MCF 10A (cell line): ENCODE data around the gene AGBL1. TPM values are rescaled to one million over a fixed set of nuclear protein-coding genes. Genes with fewer than 3 reads are reported as not detected.

ENCODE experiments used
- BruUV-seq: library from RNA; stranded (reverse); fragments of 400-500 nt; replicated peaks from 2 replicates; lab custom pipeline; 2021; lab: Mats Ljungman, UMichigan
- CTCF ChIA-PET: fragments of 300-600 bp; sonication (Branson Sonifier 250); formaldehyde crosslinking; extraction: SDS; loops from one replicate; lab custom pipeline; 2021; ENCODE audit warnings: antibody characterized with exemption, inconsistent platforms; lab: Yijun Ruan, JAX
- POLR2A ChIA-PET: fragments of 300-600, 350-650 bp; sonication (Branson Sonifier 250); formaldehyde crosslinking; extraction: SDS; loops from one replicate; lab custom pipeline; 2020; ENCODE audit warnings: antibody characterized with exemption, inconsistent platforms; lab: Yijun Ruan, JAX
- DNase-seq: peaks from one replicate; pipeline ENCODE4 v3.0.0-alpha.2; 2018; ENCODE audit not compliant: unreplicated experiment
- H3K27ac Mint-ChIP-seq: one replicate; pipeline ENCODE4 v1.8.0; 2022; ENCODE audit warnings: mild to moderate bottlenecking, low read depth, mixed read lengths; ENCODE audit not compliant: unreplicated experiment
- H3K27me3 Mint-ChIP-seq: one replicate; pipeline ENCODE4 v1.8.0; 2022; ENCODE audit warnings: mixed read lengths; ENCODE audit not compliant: insufficient read depth, unreplicated experiment
- H3K36me3 Mint-ChIP-seq: one replicate; pipeline ENCODE4 v1.8.0; 2022; ENCODE audit warnings: mild to moderate bottlenecking, moderate library complexity, mixed read lengths; ENCODE audit not compliant: insufficient read depth, unreplicated experiment
- H3K4me1 Mint-ChIP-seq: one replicate; pipeline ENCODE4 v1.8.0; 2022; ENCODE audit warnings: mixed read lengths; ENCODE audit not compliant: insufficient read depth, unreplicated experiment
- H3K4me3 Mint-ChIP-seq: one replicate; pipeline ENCODE4 v1.8.0; 2022; ENCODE audit warnings: mild to moderate bottlenecking, moderate library complexity, mixed read lengths; ENCODE audit not compliant: unreplicated experiment
- H3K9me3 Mint-ChIP-seq: one replicate; pipeline ENCODE4 v1.8.0; 2022; ENCODE audit warnings: mixed read lengths; ENCODE audit not compliant: unreplicated experiment
- intact Hi-C: fragments of 100-400 bp; cut with micrococcal nuclease; formaldehyde crosslinking; loops from 2 replicates; pipeline ENCODE4 v1.14.1; 2022
- total RNA-seq: library from RNA; stranded (reverse); gene quantifications from 2 replicates; pipeline ENCODE4 v1.2.3, GENCODE V29; 2022
- TF ChIP-seq, protein P1 (sequence below): fragments of 200-600 bp; IDR thresholded peaks from one replicate; pipeline ENCODE4 v1.8.0; 2022; ENCODE audit warnings: antibody characterized with exemption, mild to moderate bottlenecking; ENCODE audit not compliant: unreplicated experiment

Gene AGBL1
- total RNA-seq, 1 experiment from 2014 or later = not detected

DNA sequence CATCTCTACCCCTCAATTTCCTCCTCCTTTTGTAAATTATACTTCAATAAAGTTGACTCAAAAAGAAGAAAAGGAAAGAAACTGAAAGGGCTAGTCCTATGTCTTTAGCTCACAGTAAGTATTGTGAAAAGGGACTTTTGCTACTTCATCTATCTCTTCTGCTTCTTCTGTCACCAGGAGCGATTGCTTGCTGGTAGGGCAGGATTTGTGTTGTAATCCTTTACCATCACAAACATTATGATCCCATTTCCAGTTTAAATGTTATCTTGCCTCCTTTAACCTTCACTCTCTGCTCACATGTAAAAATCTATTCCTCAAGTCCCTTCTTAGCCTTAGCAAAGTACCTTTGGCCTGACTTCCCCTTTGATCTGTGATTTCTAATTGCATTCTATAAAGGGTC, 537.1 kb downstream of the AGBL1 start:
- intact Hi-C loops = no loop called here
- CTCF ChIA-PET = interaction anchor here (1.2 kb wide), 1 partner anchor 386 kb away, joined by 3 read pairs; no protein-coding TSS in a partner anchor
- TF ChIP-seq, protein P1, sequence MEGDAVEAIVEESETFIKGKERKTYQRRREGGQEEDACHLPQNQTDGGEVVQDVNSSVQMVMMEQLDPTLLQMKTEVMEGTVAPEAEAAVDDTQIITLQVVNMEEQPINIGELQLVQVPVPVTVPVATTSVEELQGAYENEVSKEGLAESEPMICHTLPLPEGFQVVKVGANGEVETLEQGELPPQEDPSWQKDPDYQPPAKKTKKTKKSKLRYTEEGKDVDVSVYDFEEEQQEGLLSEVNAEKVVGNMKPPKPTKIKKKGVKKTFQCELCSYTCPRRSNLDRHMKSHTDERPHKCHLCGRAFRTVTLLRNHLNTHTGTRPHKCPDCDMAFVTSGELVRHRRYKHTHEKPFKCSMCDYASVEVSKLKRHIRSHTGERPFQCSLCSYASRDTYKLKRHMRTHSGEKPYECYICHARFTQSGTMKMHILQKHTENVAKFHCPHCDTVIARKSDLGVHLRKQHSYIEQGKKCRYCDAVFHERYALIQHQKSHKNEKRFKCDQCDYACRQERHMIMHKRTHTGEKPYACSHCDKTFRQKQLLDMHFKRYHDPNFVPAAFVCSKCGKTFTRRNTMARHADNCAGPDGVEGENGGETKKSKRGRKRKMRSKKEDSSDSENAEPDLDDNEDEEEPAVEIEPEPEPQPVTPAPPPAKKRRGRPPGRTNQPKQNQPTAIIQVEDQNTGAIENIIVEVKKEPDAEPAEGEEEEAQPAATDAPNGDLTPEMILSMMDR = no peak
- no TSS peak for BruUV-seq
- peaks cover 10% of the 10 kb centered on the region for H3K4me1 Mint-ChIP-seq
- no peaks in the 10 kb centered on the region for H3K9me3 Mint-ChIP-seq
- no peak overlapping the region for H3K4me3 Mint-ChIP-seq
- no peak for DNase-seq
- POLR2A ChIA-PET = no interaction called here
- H3K27me3 Mint-ChIP-seq = no peaks in the 10 kb centered on the region
- H3K27ac Mint-ChIP-seq = no peak overlapping the region
- H3K36me3 Mint-ChIP-seq = no peaks in the 10 kb centered on the region

DNA sequence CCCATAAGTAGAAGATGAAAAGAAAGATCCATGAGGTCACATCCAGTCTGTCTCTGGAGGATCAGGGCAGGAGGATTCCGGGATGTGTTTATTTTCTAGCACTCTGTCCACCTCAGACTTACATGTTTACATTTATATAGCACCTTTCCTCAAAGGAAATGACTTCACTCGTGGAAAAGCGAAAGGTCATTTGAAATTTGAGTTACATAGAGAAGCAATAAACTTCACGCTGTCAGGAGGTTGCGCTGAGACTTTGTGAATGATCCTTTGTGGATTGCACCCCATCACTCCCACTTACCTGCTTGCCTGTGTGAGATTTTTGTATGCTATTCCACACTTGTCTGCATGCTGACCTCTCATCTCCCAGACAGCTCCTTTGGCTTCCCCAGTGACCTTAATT, 540.5 kb downstream of the AGBL1 start:
- DNase-seq = no peak
- H3K36me3 Mint-ChIP-seq = no peaks in the 10 kb centered on the region
- ChIA-PET CTCF (interaction anchor here (0.6 to 1.4 kb wide), 3 partner anchors 123 to 394 kb away, joined by 3 to 4 read pairs (median 3); no protein-coding TSS in a partner anchor), POLR2A (no interaction called here)
- intact Hi-C loops = loop anchor here (5.0 to 10.0 kb wide), 3 partner anchors 255 to 1835 kb away; no protein-coding TSS in a partner anchor
- peaks cover 26% of the 10 kb centered on the region for H3K4me1 Mint-ChIP-seq
- H3K27me3 Mint-ChIP-seq = no peaks in the 10 kb centered on the region
- no peak overlapping the region for H3K4me3 Mint-ChIP-seq
- no TSS peak for BruUV-seq
- TF ChIP-seq, protein P1 = no peak
- H3K9me3 Mint-ChIP-seq = no peaks in the 10 kb centered on the region
- H3K27ac Mint-ChIP-seq = no peak overlapping the region

- Mint-ChIP-seq H3K4me3 (no peak overlapping the region), H3K4me1 (peaks cover 26% of the 10 kb centered on the region), H3K27me3 (no peaks in the 10 kb centered on the region), H3K36me3 (no peaks in the 10 kb centered on the region), H3K9me3 (no peaks in the 10 kb centered on the region), H3K27ac (no peak overlapping the region)
- ChIA-PET CTCF (interaction anchor here (0.6 to 1.4 kb wide), 5 partner anchors 122 to 394 kb away, joined by 3 to 5 read pairs (median 3); no protein-coding TSS in a partner anchor), POLR2A (no interaction called here)
- BruUV-seq = no TSS peak
- DNase-seq = no peak
- intact Hi-C loops = loop anchor here (5.0 to 10.0 kb wide), 3 partner anchors 254 to 1834 kb away; no protein-coding TSS in a partner anchor
- TF ChIP-seq, protein P1 = no peak
Observed at GRCh38 chr15:86620641-86621349, 541.1 kb downstream of the AGBL1 start.

- TF ChIP-seq, protein P1 = no peak
- Mint-ChIP-seq H3K4me3 (no peak overlapping the region), H3K27me3 (no peaks in the 10 kb centered on the region), H3K4me1 (peaks cover 20% of the 10 kb centered on the region), H3K9me3 (no peaks in the 10 kb centered on the region), H3K36me3 (no peaks in the 10 kb centered on the region), H3K27ac (no peak overlapping the region)
- intact Hi-C loops = loop anchor here (5.0 to 10.0 kb wide), 3 partner anchors 252 to 1832 kb away; no protein-coding TSS in a partner anchor
- ChIA-PET POLR2A (no interaction called here), CTCF (interaction anchor here (0.6 to 3.5 kb wide), 8 partner anchors 10 to 1649 kb away, joined by 3 to 40 read pairs (median 5); no protein-coding TSS in a partner anchor)
- DNase-seq = no peak
- no TSS peak for BruUV-seq
Observed at GRCh38 chr15:86623236-86623635, 543.6 kb downstream of the AGBL1 start.
